GM23338 (cell line): ENCODE data around the gene FBXO33. TPM values are rescaled to one million over a fixed set of nuclear protein-coding genes. Genes with fewer than 3 reads are reported as not detected.

Experiments
- ATAC-seq: fragments of 200-7000 bp; cut with Tn5 transposase; 3 replicates; pipeline ENCODE4 v1.9.1; 2020
- DNase-seq: peaks from one replicate; pipeline ENCODE4 v3.0.0-alpha.2; 2015; ENCODE audit warnings: low spot score
- H2AFZ ChIP-seq: fragments of 200-600 bp; sonication (generic); 2 replicates; pipeline ENCODE4 v1.8.0; 2016; ENCODE audit warnings: antibody characterized with exemption, mild to moderate bottlenecking, moderate library complexity
- H3F3A ChIP-seq: fragments of 200-600 bp; sonication (generic); replicated peaks from 2 replicates; pipeline ENCODE4 v1.8.0; 2017; ENCODE audit warnings: antibody characterized with exemption, mixed run types, low read depth
- H3K27ac ChIP-seq: fragments of 200-600 bp; sonication (generic); 2 replicates; pipeline ENCODE4 v1.6.1; 2016; ENCODE audit warnings: low read depth
- H3K27me3 ChIP-seq: fragments of 200-600 bp; sonication (generic); 2 replicates; pipeline ENCODE4 v1.8.0; 2016; ENCODE audit warnings: mild to moderate bottlenecking, mixed run types, moderate library complexity; ENCODE audit not compliant: insufficient read depth
- H3K36me3 ChIP-seq: fragments of 200-600 bp; sonication (generic); 2 replicates; pipeline ENCODE4 v1.8.0; 2016; ENCODE audit warnings: mild to moderate bottlenecking; ENCODE audit not compliant: insufficient read depth
- H3K4me1 ChIP-seq: fragments of 200-600 bp; sonication (generic); 2 replicates; pipeline ENCODE4 v1.8.0; 2016; ENCODE audit warnings: mild to moderate bottlenecking, moderate library complexity; ENCODE audit not compliant: insufficient read depth
- H3K4me2 ChIP-seq: fragments of 200-600 bp; sonication (generic); 2 replicates; pipeline ENCODE4 v1.7.1; 2017; ENCODE audit warnings: mixed run types
- H3K4me3 ChIP-seq: fragments of 200-600 bp; sonication (generic); 2 replicates; pipeline ENCODE4 v1.6.1; 2016; ENCODE audit warnings: mixed run types
- H3K79me2 ChIP-seq: fragments of 200-600 bp; sonication (generic); replicated peaks from 2 replicates; pipeline ENCODE4 v1.8.0; 2017; ENCODE audit warnings: mild to moderate bottlenecking; ENCODE audit not compliant: insufficient read depth
- H3K9me2 ChIP-seq: fragments of 200-600 bp; sonication (generic); 2 replicates; pipeline ENCODE4 v1.8.0; 2017; ENCODE audit not compliant: insufficient read depth
- H4K20me1 ChIP-seq: fragments of 200-600 bp; sonication (generic); replicated peaks from 2 replicates; pipeline ENCODE4 v1.8.0; 2017; ENCODE audit warnings: mild to moderate bottlenecking; ENCODE audit not compliant: insufficient read depth
- H3K27ac Mint-ChIP-seq: 2 replicates; pipeline ENCODE4 v1.8.0; 2020; ENCODE audit warnings: inconsistent platforms, mild to moderate bottlenecking, moderate library complexity, mixed read lengths
- H3K27me3 Mint-ChIP-seq: 3 replicates; pipeline ENCODE4 v1.8.0; 2022; ENCODE audit warnings: low read depth, mild to moderate bottlenecking, moderate library complexity, mixed read lengths, inconsistent platforms; ENCODE audit not compliant: insufficient read depth, poor library complexity
- H3K36me3 Mint-ChIP-seq: 3 replicates; pipeline ENCODE4 v1.8.0; 2021; ENCODE audit warnings: low read depth, mild to moderate bottlenecking, inconsistent platforms, moderate library complexity, mixed read lengths
- H3K4me1 Mint-ChIP-seq: 3 replicates; pipeline ENCODE4 v1.8.0; 2020; ENCODE audit warnings: mild to moderate bottlenecking, inconsistent platforms, mixed read lengths
- H3K4me3 Mint-ChIP-seq: 3 replicates; pipeline ENCODE4 v1.8.0; 2021; ENCODE audit warnings: moderate library complexity, mild to moderate bottlenecking, inconsistent platforms, mixed read lengths
- H3K9me3 Mint-ChIP-seq: 3 replicates; pipeline ENCODE4 v1.8.0; 2020; ENCODE audit warnings: moderate library complexity, mild to moderate bottlenecking, inconsistent platforms, mixed read lengths
- CTCF ChIP-seq, 2 experiments: fragments of 200-600 bp in 1 of 2; sonication (generic) in 1 of 2; conservative IDR thresholded peaks; 2 replicates each; pipeline versions ENCODE4 v1.5.1 to v1.6.1; 2016 to 2017; ENCODE audit warnings: antibody characterized with exemption in 2 of 2, low read depth in 2 of 2, mild to moderate bottlenecking in 2 of 2, moderate library complexity in 1 of 2
- ETS1 ChIP-seq: IDR thresholded peaks from 2 replicates; pipeline ENCODE4 v1.6.1; 2016; ENCODE audit warnings: antibody characterized with exemption
- EZH2 ChIP-seq: fragments of 200-600 bp; sonication (generic); IDR thresholded peaks from one replicate; pipeline ENCODE4 v1.8.0; 2017; ENCODE audit warnings: antibody characterized with exemption, mild to moderate bottlenecking, low read depth; ENCODE audit not compliant: unreplicated experiment
- EZH2phosphoT487 ChIP-seq: fragments of 200-600 bp; sonication (generic); IDR thresholded peaks from one replicate; pipeline ENCODE4 v1.8.1; 2018; ENCODE audit warnings: antibody characterized with exemption; ENCODE audit not compliant: unreplicated experiment
- JUNB ChIP-seq: IDR thresholded peaks from one replicate; pipeline ENCODE4 v1.6.1; 2016; ENCODE audit warnings: antibody characterized with exemption; ENCODE audit not compliant: unreplicated experiment
- NANOG ChIP-seq: IDR thresholded peaks from 2 replicates; pipeline ENCODE4 v1.6.1; 2016; ENCODE audit warnings: antibody characterized with exemption, borderline replicate concordance
- POLR2AphosphoS5 ChIP-seq: IDR thresholded peaks from 2 replicates; pipeline ENCODE4 v1.6.1; 2016; ENCODE audit warnings: antibody characterized with exemption, low read depth
- REST ChIP-seq: IDR thresholded peaks from one replicate; pipeline ENCODE4 v1.6.1; 2018; ENCODE audit warnings: antibody characterized with exemption; ENCODE audit not compliant: unreplicated experiment
- STAT1 ChIP-seq: IDR thresholded peaks from one replicate; pipeline ENCODE4 v1.6.1; 2016; ENCODE audit warnings: antibody characterized with exemption; ENCODE audit not compliant: unreplicated experiment
- ZNF114 ChIP-seq: fragments of 250-450 bp; sonication (Bioruptor Pico); IDR thresholded peaks from 2 replicates; pipeline ENCODE4 v1.5.0; 2020; ENCODE audit warnings: mild to moderate bottlenecking, moderate library complexity
- ZNF331 ChIP-seq: fragments of 250-450 bp; sonication (Bioruptor Pico); IDR thresholded peaks from 2 replicates; pipeline ENCODE4 v1.5.0; 2020; ENCODE audit warnings: low read depth, mild to moderate bottlenecking, moderate library complexity
- ZNF462 ChIP-seq: fragments of 250-450 bp; sonication (Bioruptor Pico); IDR thresholded peaks from 2 replicates; pipeline ENCODE4 v1.5.0; 2020; ENCODE audit warnings: mild to moderate bottlenecking, moderate library complexity
- polyA plus RNA-seq: library from polyadenylated mRNA; unstranded; fragments of >200 nt; fragmentation: Nextera tagmentation; extraction: Ambion mirVana; gene quantifications from 2 replicates; pipeline ENCODE4 v1.2.1, GENCODE V29; 2016
- total RNA-seq: library from RNA; depleted of rRNA; stranded (reverse); fragments of >200 nt; shearing (Covaris generic); gene quantifications from 2 replicates; pipeline ENCODE4 v1.2.3, GENCODE V29; 2014

The FBXO33 gene
- total and polyA plus RNA-seq, 2 experiments from 2014 or later, result 6.7 to 13.1 TPM

- no peak for TF ChIP-seq ZNF462 (CRISPR knock-in tag)
- no peak for TF ChIP-seq EZH2
- TF ChIP-seq STAT1, result no peak
Measured at GRCh38 chr14:39370415-39370814, 61.8 kb downstream of the FBXO33 start (continued).

- Mint-ChIP-seq H3K4me3 (no peak overlapping the region), H3K9me3 (peaks cover 11% of the 10 kb centered on the region; the same call in 2 of the 3 replicates), H3K4me1 (peaks cover 37% of the 10 kb centered on the region), H3K36me3 (peaks cover 11% of the 10 kb centered on the region; the same call in 2 of the 3 replicates), H3K27me3 (peaks cover 4% of the 10 kb centered on the region), H3K27ac (no peak overlapping the region)
- H3K4me1 ChIP-seq, result peaks cover 15% of the 10 kb centered on the region
- H2AFZ ChIP-seq, result no peak overlapping the region
- H3K4me3 ChIP-seq, result no peak overlapping the region
- H3F3A ChIP-seq, result no peaks in the 10 kb centered on the region
- no peaks in the 10 kb centered on the region for H3K9me2 ChIP-seq
- TF ChIP-seq EZH2phosphoT487 (no peak), CTCF (conservative IDR thresholded peaks at IDR 0.05; ENCODE audit: low read depth in 2 of 2) (no peak), POLR2AphosphoS5 (no peak), ZNF331 (CRISPR knock-in tag) (no peak), REST (no peak), ZNF114 (CRISPR knock-in tag) (no peak), ETS1 (no peak), NANOG (no peak), JUNB (no peak)
- no peak overlapping the region for H3K27ac ChIP-seq
- no peaks in the 10 kb centered on the region for H3K27me3 ChIP-seq
- no peaks in the 10 kb centered on the region for H4K20me1 ChIP-seq
- H3K36me3 ChIP-seq, result no peaks in the 10 kb centered on the region
- DNase-seq (no peak), ATAC-seq (peak; percentile 12; the same call in 2 of the 3 replicates)
- H3K4me2 ChIP-seq, result no peak overlapping the region
- H3K79me2 ChIP-seq, result no peaks in the 10 kb centered on the region
Measured at GRCh38 chr14:39369029-39369428, 63.2 kb downstream of the FBXO33 start.
